Measurements from ENCODE around the gene RNF125.
"Not testable (repeated sequence)": the region's sequence is repeated elsewhere in the genome, so short reads cannot be mapped to it uniquely, and the experiment has no call there.

- TF ChIP-seq CTCF (IDR thresholded peaks at IDR 0.05); TAF1 (IDR thresholded peaks at IDR 0.05; ENCODE audit: borderline replicate concordance, low read depth, low read length); RFX5 (IDR thresholded peaks at IDR 0.05; ENCODE audit: low read length); ZBTB33 (IDR thresholded peaks at IDR 0.05; ENCODE audit: borderline replicate concordance, low read depth); RAD21 (IDR thresholded peaks at IDR 0.05; ENCODE audit: low read length); SMC3 (IDR thresholded peaks at IDR 0.05; ENCODE audit: low read depth, low read length); USF1 (IDR thresholded peaks at IDR 0.05; ENCODE audit: borderline replicate concordance, low read depth); JUND (IDR thresholded peaks at IDR 0.05); POLR2AphosphoS5 (IDR thresholded peaks at IDR 0.05; ENCODE audit: low read depth, low read length); EZH2phosphoT487 (IDR thresholded peaks at IDR 0.05; ENCODE audit: borderline replicate concordance, low read depth); TCF12 (IDR thresholded peaks at IDR 0.05); YY1 (IDR thresholded peaks at IDR 0.05; ENCODE audit: low read depth): not testable (repeated sequence)
Observed at GRCh38 chr18:32090831-32091230, 72.2 kb downstream of the RNF125 start.
